ENCODE results near the gene NFATC3. TPM values are rescaled to one million over a fixed set of nuclear protein-coding genes. Genes with fewer than 3 reads are reported as not detected.

The NFATC3 gene
- polyA plus RNA-seq (2013, experiment 1 of 2; ENCODE audit: insufficient read length) = 16.4 TPM
- 18.1 TPM for polyA plus RNA-seq (2013, experiment 2 of 2; ENCODE audit: insufficient read length)

GRCh38 chr16:68085259-68086071 is at the start of gene NFATC3:
Gene NFATC3 (plus strand): TSS chr16:68085370. CDS start chr16:68085682, 312 bp downstream.
- DNase-seq = peak; percentile 98

DNA sequence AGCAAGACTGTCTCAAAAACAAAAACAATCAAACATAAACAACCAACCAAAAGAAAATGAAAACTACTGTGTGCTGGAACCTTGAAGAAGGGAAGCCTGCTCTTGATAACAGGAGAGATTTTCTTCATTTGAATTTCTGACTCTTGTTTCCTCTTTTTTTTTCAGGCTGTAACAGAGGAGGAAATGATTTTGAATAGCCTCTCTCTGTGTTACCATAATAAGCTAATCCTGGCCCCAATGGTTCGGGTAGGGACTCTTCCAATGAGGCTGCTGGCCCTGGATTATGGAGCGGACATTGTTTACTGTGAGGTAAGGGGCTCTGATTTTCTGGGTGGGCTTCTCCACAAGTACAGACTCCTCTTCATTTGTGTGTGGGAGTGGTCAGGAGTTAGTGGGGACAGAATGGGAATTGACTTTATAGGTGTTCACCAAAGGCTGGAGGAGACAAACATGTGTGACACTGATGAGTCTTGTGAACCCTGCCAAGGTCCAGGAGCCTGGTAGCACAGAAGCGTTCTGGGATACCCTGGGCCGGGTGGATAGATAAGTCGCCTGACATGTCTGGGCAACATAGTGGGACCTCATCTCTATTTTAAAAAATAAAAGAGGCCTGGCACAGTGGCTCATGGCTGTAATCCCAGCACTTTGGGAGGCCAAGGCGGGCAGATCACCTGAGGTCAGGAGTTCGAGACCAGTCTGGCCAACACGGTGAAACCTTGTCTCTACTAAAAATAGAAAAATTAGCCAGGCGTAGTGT is 47.2 kb upstream of the NFATC3 start:
- DNase-seq = no peak

- peak; percentile 50 for DNase-seq
Observed at GRCh38 chr16:68040506-68041288, 44.5 kb upstream of the NFATC3 start.

GRCh38 chr16:68041783-68042182 is 43.4 kb upstream of the NFATC3 start:
- DNase-seq = no peak

- no peak for DNase-seq
Observed at GRCh38 chr16:68046106-68046505, 39.1 kb upstream of the NFATC3 start.

DNA sequence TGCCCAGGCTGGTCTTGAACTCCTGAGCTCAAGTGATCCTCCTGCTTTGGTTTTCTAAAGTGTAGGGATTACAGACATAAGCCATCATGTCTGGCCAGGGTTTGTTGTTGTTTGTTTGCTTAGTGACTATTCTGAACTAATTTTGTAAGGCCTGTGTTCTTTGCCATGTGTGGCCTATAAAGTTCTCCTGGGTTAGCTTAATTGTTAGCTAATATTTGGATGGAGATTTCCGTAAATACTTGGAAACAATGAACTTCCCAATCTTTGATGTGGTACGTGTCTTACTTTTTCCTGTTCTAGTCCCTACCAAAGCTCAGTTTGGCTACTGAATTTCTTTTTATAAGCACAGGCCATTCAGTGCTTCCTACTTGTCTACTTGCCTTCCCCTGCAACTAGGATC is 37.2 kb upstream of the NFATC3 start:
- no peak for DNase-seq

DNA sequence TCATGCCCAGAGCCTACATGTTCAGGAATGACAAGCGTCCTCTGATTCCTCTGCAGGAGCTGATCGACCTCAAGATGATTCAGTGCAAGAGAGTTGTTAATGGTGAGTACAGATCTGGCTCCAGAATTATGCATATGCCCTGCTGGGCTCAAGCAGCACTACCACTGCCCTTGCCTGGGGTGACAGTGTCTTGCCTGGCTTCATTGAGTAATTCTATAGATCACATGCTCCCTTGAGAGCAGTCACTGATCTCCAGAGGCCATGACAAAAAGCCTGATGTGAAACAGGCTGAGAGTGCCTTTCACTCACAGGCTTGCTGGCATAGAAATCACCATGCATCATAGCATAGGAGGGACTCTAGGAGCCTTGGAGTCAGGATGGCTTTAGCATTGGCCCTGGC is 35.7 kb upstream of the NFATC3 start:
- no peak for DNase-seq

DNA sequence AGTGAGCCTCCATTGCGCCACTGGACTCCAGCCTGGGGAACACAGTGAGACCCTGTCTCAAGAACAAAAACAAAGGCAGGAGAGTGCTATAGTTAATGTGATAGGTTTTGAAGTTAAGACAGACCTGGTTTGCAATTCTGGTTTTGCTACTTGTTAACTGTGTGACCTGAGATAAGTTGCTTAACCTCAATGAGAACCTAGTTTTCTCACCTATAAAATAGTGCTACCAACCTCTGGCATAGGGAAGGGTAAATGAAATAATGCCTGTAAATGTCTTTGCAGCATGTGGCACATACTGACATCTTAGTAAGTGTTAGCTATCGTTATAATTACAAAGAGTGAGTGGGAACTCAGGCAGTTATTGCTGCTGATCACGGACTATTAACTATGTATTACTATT is 29.8 kb upstream of the NFATC3 start:
- DNase-seq = no peak

GRCh38 chr16:68059804-68060203 is 25.4 kb upstream of the NFATC3 start:
- DNase-seq = no peak

DNA sequence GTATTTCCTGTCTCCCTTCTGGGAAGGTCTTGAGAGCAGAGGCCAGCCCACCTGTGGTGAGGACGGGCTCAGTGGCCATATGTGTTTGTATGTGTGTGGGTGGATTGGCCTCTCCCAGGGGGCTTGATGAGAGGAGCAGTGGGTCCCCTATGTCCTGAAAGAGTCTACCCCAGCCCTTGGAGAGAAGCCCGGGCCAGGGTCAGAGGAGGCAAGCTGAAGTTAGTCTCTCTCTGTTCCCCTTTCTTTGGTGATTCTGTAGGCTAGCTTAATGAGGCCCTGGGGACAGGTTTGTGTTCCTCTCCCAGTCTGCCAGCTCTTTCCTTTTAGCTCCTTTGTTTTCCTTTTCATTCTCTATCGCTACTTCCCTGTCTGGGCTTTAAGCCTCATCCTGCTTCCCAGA is 23.8 kb upstream of the NFATC3 start:
- no peak for DNase-seq

DNA sequence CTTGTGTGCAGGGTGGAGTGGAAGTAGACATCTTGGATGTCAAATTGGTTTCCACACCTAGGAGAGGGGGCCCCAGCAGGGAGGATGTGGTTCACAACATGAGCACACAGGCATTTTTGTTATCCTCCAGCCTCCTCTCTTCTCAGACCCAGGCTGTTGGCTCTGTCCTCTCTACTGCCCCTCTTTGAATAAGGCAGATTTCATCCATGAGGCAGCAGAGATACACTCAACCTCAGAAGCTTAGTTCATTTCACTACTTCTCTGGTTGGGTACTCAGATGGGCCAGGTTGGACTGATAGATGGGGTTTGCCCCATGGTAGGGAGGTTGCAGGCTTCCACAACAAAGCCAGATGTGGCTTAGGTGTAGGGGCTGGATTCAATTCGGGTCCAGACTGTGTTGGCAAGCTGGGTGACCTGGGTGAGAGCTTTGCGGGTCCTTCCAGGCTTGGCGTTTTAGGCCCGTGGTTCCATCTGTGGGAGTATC is 22.2 kb upstream of the NFATC3 start:
- DNase-seq = no peak

DNA sequence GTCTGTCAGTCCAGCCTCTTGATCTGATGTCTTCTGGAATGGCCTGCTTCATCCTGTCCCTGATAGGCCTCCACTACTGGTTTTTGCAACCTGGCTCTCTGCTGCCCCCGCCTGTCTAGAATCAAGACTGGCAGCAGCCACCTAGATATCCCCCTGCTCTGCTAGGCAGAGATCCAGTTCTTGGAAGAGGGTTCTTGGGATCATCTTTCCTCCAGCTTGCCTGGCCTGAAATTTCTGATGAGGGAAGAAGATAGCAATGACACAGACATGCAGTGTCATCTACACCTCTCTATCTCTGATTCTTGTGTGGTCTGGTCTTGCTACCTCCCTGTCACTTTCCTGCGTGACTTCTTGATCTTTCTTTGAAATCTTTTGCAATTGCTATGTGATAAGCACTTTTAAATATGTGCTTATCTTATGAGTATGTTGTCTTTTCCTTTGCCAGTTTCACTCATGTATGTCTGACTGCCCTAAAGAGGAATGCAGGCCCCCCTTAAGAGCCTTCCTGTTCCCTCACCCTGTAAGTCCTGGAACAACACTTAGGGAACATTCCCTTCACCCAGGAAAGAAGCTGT is 20.3 kb upstream of the NFATC3 start:
- DNase-seq = peak; percentile 85

DNA sequence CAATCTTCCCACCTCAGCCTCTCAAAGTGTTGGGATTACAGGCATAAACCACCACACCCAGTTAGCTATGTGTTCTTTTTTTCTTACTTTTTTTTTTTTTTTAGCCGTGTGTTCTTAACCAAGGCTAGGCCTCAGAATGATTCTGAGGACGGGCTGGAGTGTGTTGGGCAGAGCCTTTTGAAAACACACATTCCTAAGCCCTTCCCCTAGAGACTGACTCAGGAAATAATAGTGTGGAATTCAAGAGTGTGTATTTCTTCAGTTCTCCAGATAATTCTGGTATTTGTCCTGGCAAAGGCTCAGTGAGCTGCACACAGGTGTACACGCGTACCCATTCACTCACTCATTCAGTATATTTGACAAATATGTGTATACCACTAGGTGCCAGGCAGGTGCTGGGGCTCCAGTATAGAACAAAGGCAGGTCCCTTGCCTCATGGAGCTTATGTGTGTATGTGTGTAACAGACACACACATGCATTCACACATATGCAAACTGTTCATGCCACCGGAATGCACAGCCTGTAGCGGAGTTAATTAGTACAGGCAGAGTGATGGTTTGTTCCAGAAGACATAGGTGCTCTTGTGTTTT is 19.4 kb upstream of the NFATC3 start:
- DNase-seq = peak; percentile 88

GRCh38 chr16:68066763-68067162 is 18.4 kb upstream of the NFATC3 start:
- no peak for DNase-seq

DNA sequence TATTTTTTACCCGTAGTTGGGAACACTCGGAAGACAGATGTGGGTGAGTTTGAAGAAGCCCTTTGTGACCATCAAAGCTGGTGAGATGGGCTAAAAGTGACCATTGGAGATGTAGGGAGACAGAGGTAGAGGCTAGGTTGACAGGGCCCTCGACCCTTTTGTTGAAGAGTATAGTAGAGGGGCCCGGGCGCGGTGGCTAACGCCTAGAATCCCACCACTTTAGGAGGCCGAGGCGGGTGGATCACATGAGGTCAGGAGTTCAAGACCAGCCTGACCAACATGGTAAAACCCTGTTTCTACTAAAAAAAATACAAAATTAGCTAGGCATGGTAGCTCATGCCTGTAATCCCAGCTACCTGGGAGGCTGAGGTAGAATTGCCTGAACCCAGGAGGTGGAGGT is 16.2 kb upstream of the NFATC3 start:
- no peak for DNase-seq

- no peak for DNase-seq
Observed at GRCh38 chr16:68069511-68070248, 15.5 kb upstream of the NFATC3 start.

DNA sequence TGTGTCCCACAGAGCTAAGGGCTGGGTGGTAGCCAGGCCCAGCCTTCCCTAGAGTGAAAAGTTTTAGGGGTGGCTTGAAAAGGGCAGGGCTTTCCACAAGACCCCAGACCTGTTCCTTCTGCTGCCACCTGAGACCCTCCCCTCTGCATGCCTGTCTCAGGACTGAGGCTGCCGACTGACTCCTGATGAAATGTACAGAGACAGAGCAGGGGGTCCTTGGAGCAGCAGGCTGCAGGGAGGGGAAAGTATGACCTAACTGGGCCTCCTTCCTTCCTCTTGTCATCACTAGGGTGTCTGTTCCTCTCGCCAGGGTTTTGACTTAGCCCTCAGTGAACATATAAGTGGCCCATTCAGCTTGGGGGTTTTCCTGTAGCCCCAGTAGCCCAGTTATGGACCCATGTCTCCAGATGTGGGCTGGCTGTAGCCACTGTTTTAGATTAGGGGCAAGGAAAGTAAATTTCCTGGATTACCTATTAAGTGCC is 14.9 kb upstream of the NFATC3 start:
- DNase-seq = no peak

GRCh38 chr16:68070806-68071517 is 14.2 kb upstream of the NFATC3 start:
- no peak for DNase-seq

GRCh38 chr16:68071518-68071901 is 13.7 kb upstream of the NFATC3 start:
- DNase-seq = no peak

- peak; percentile 29 for DNase-seq
Observed at GRCh38 chr16:68072038-68072695, 13.0 kb upstream of the NFATC3 start.
